HCT116 (cell line): ENCODE data around the gene PNPLA5. TPM values are rescaled to one million over a fixed set of nuclear protein-coding genes. Genes with fewer than 3 reads are reported as not detected.

Source experiments
- ATAC-seq: fragments of 200-7000 bp; cut with Tn5 transposase; 2 replicates; pipeline ENCODE4 v1.9.1; 2020; ENCODE audit warnings: mild to moderate bottlenecking, moderate library complexity
- BruUV-seq: library from RNA; stranded (reverse); fragments of 400-500 nt; replicated peaks from 2 replicates; lab custom pipeline; 2021; lab: Mats Ljungman, UMichigan
- CTCF ChIA-PET: fragments of 300-600 bp; sonication (Branson Sonifier 250); formaldehyde crosslinking; loops from one replicate; lab custom pipeline; 2021; ENCODE audit warnings: antibody characterized with exemption; lab: Charles Lee
- POLR2A ChIA-PET: fragments of 300-600, 350-600 bp; sonication (Branson Sonifier 250); formaldehyde crosslinking; loops from one replicate; lab custom pipeline; 2021; ENCODE audit warnings: antibody characterized with exemption; lab: Charles Lee
- RAD21 ChIA-PET, 2 experiments: fragments of 300-600 bp; sonication (Branson Sonifier 250); formaldehyde crosslinking; loops; one replicate each; lab custom pipeline; 2023; ENCODE audit warnings: low total read pairs in 2 of 2; ENCODE audit not compliant: uncharacterized antibody in 2 of 2, unreplicated experiment in 2 of 2, low non-redundant PET in 1 of 2; lab: Charles Lee
- DNase-seq: peaks from one replicate; pipeline ENCODE4 v3.0.0-alpha.2; 2010; ENCODE audit warnings: low read depth, low spot score
- H2AFZ ChIP-seq: fragments of 200-600 bp; shearing (Covaris generic), sonication (generic); 2 replicates; pipeline ENCODE4 v1.6.1; 2017; ENCODE audit warnings: low read depth, mixed run types, mixed read lengths, antibody characterized with exemption, low read length; ENCODE audit not compliant: poor library complexity, severe bottlenecking
- H3K27ac ChIP-seq: 2 replicates; pipeline ENCODE4 v1.5.1; 2012; ENCODE audit warnings: low read depth, low read length
- H3K27me3 ChIP-seq: fragments of 200-600 bp; sonication (generic); 2 replicates; pipeline ENCODE4 v1.6.1; 2016; ENCODE audit warnings: mixed run types, low read length, mixed read lengths; ENCODE audit not compliant: insufficient read depth
- H3K36me3 ChIP-seq, 2 experiments: fragments of 200-500 bp in 1 of 2; fragments of 200-600 bp in 1 of 2; sonication (Bioruptor generic) in 1 of 2; sonication (generic) in 1 of 2; 2 replicates each; pipeline versions ENCODE4 v1.5.1 to v1.6.1; 2014 to 2016; ENCODE audit warnings: low read length in 2 of 2, inconsistent platforms in 1 of 2, mixed read lengths in 1 of 2, mixed run types in 1 of 2; ENCODE audit not compliant: insufficient read depth in 2 of 2, control insufficient read depth in 1 of 2
- H3K4me1 ChIP-seq, 2 experiments: fragments of 200-600 bp in 1 of 2; sonication (generic) in 1 of 2; 2 replicates each; pipeline versions ENCODE4 v1.5.1 to v1.6.1; 2012 to 2017; ENCODE audit warnings: low read length in 2 of 2, inconsistent platforms in 1 of 2, mild to moderate bottlenecking in 1 of 2, mixed read lengths in 1 of 2, mixed run types in 1 of 2, moderate library complexity in 1 of 2; ENCODE audit not compliant: insufficient read depth in 2 of 2, control insufficient read depth in 1 of 2
- H3K4me2 ChIP-seq: fragments of 200-600 bp; sonication (generic); 2 replicates; pipeline ENCODE4 v1.6.1; 2017; ENCODE audit warnings: mixed run types, low read length, mixed read lengths
- H3K4me3 ChIP-seq, 2 experiments: fragments of 200-600 bp in 1 of 2; sonication (generic) in 1 of 2; replicated peaks in 1 of 2; 2 replicates each; pipeline ENCODE4 v1.5.1; 2011 to 2016; ENCODE audit warnings: low read length in 2 of 2, control low read depth in 1 of 2, low read depth in 1 of 2, mild to moderate bottlenecking in 1 of 2, mixed read lengths in 1 of 2, mixed run types in 1 of 2
- H3K79me2 ChIP-seq: fragments of 200-600 bp; sonication (generic); 2 replicates; pipeline ENCODE4 v1.6.1; 2017; ENCODE audit warnings: mild to moderate bottlenecking, mixed run types, low read length, moderate library complexity, mixed read lengths; ENCODE audit not compliant: insufficient read depth
- H3K9ac ChIP-seq: fragments of 200-600 bp; sonication (generic); 2 replicates; pipeline ENCODE4 v1.6.1; 2016; ENCODE audit warnings: low read length, mixed read lengths
- H3K9me2 ChIP-seq: fragments of 200-600 bp; sonication (generic), shearing (Covaris generic); 2 replicates; pipeline ENCODE4 v1.6.1; 2017; ENCODE audit warnings: mixed run types, mild to moderate bottlenecking, moderate library complexity; ENCODE audit not compliant: insufficient read depth
- H3K9me3 ChIP-seq, 2 experiments: fragments of 200-500 bp in 1 of 2; fragments of 200-600 bp in 1 of 2; sonication (Bioruptor generic) in 1 of 2; sonication (generic) in 1 of 2; 2 replicates each; pipeline ENCODE4 v1.6.1; 2014 to 2017; ENCODE audit warnings: low read length in 2 of 2, mixed read lengths in 2 of 2, inconsistent platforms in 1 of 2, low read depth in 1 of 2, mild to moderate bottlenecking in 1 of 2, mixed run types in 1 of 2, moderate library complexity in 1 of 2; ENCODE audit not compliant: control insufficient read depth in 1 of 2, insufficient read depth in 1 of 2
- H4K20me1 ChIP-seq: fragments of 200-600 bp; sonication (generic), shearing (Covaris generic); 2 replicates; pipeline ENCODE4 v1.6.1; 2017; ENCODE audit warnings: mixed run types, mild to moderate bottlenecking, moderate library complexity; ENCODE audit not compliant: insufficient read depth
- ATF3 ChIP-seq: IDR thresholded peaks from 2 replicates; pipeline ENCODE4 v1.6.1; 2012
- CBX3 ChIP-seq: IDR thresholded peaks from 2 replicates; pipeline ENCODE4 v1.6.1; 2012; ENCODE audit warnings: low read depth
- CEBPB ChIP-seq: IDR thresholded peaks from 2 replicates; pipeline ENCODE4 v1.6.1; 2012; ENCODE audit warnings: low read depth
- EZH2phosphoT487 ChIP-seq: fragments of 200-600 bp; IDR thresholded peaks from 2 replicates; pipeline ENCODE4 v1.6.1; 2018; ENCODE audit warnings: antibody characterized with exemption, borderline replicate concordance
- FOSL1 ChIP-seq: IDR thresholded peaks from 2 replicates; pipeline ENCODE4 v1.6.1; 2012; ENCODE audit warnings: low read depth
- POLR2A ChIP-seq: IDR thresholded peaks from 2 replicates; pipeline ENCODE4 v1.7.0; 2011; ENCODE audit warnings: borderline replicate concordance; ENCODE audit not compliant: insufficient read depth, insufficient read length; ENCODE audit errors: extremely low read depth
- RAD21 ChIP-seq: IDR thresholded peaks from 2 replicates; pipeline ENCODE4 v1.6.1; 2012; ENCODE audit warnings: low read depth, mild to moderate bottlenecking
- REST ChIP-seq: IDR thresholded peaks from 2 replicates; pipeline ENCODE4 v1.6.1; 2012; ENCODE audit warnings: low read depth
- SIN3A ChIP-seq: IDR thresholded peaks from 2 replicates; pipeline ENCODE4 v1.6.1; 2012; ENCODE audit warnings: low read depth
- SRF ChIP-seq: IDR thresholded peaks from 2 replicates; pipeline ENCODE4 v1.6.1; 2012; ENCODE audit warnings: low read depth
- TCF7L2 ChIP-seq: IDR thresholded peaks from 2 replicates; pipeline ENCODE4 v1.7.0; 2011; ENCODE audit warnings: borderline replicate concordance, inconsistent platforms; ENCODE audit not compliant: insufficient read depth, insufficient read length; ENCODE audit errors: extremely low read depth
- YY1 ChIP-seq: IDR thresholded peaks from 2 replicates; pipeline ENCODE4 v1.6.1; 2011; ENCODE audit warnings: low read length, low read depth, moderate library complexity, mild to moderate bottlenecking; ENCODE audit not compliant: insufficient replicate concordance; ENCODE audit errors: extremely low read depth
- ZBTB33 ChIP-seq: IDR thresholded peaks from 2 replicates; pipeline ENCODE4 v1.6.1; 2011; ENCODE audit warnings: mild to moderate bottlenecking, low read length, moderate library complexity; ENCODE audit not compliant: insufficient replicate concordance; ENCODE audit errors: extremely low read depth
- ZFX ChIP-seq: fragments of 450-650 bp; IDR thresholded peaks from 2 replicates; pipeline ENCODE4 v1.6.1; 2017
- intact Hi-C: fragments of 100-400 bp; cut with micrococcal nuclease; formaldehyde crosslinking; loops from 2 replicates; pipeline ENCODE4 v1.10.0; 2022
- total RNA-seq: library from RNA; stranded (reverse); gene quantifications from one replicate; pipeline ENCODE4 v1.2.1, GENCODE V29; 2021; ENCODE audit not compliant: unreplicated experiment

Gene PNPLA5
- total RNA-seq, 1 experiment from 2014 or later: 2.9 TPM

- intact Hi-C loops: no loop called here
- Histone ChIP-seq H3K79me2 (peaks cover 4% of the 10 kb centered on the region; the same call in 1 of the 2 replicates), H3K27ac (no peak overlapping the region), H3K9me3 (no peaks in the 10 kb centered on the region), H3K27me3 (no peaks in the 10 kb centered on the region), H3K4me3 (no peak overlapping the region), H3K4me2 (no peak overlapping the region), H3K9ac (no peak overlapping the region), H3K9me2 (no peaks in the 10 kb centered on the region), H3K4me1 (no peaks in the 10 kb centered on the region), H3K36me3 (no peaks in the 10 kb centered on the region), H4K20me1 (no peaks in the 10 kb centered on the region), H2AFZ (no peak overlapping the region)
- DNase-seq (no peak), ATAC-seq (no peak)
- ChIA-PET CTCF (no interaction called here), POLR2A (no interaction called here), RAD21 (no interaction called here)
- TF ChIP-seq REST (no peak), ATF3 (no peak), YY1 (no peak), FOSL1 (no peak), RAD21 (no peak), CEBPB (no peak), CBX3 (no peak), ZFX (no peak), SIN3A (no peak), ZBTB33 (no peak), TCF7L2 (no peak), POLR2A (no peak), SRF (no peak), EZH2phosphoT487 (no peak)
- no TSS peak for BruUV-seq
Observed at GRCh38 chr22:43839781-43840180, 52.0 kb downstream of the PNPLA5 start.
